Left lobe of liver (tissue), 2 donors: ENCODE data around the gene RGS4. TPM values are rescaled to one million over a fixed set of nuclear protein-coding genes. Genes with fewer than 3 reads are reported as not detected.
A peak's percentile ranks its signal among the peaks of the same experiment; 100 is the strongest.
"Not testable (repeated sequence)": the region's sequence is repeated elsewhere in the genome, so short reads cannot be mapped to it uniquely, and the experiment has no call there.

Experiments
- ATAC-seq: fragments of 200-7000 bp; cut with Tn5 transposase; one replicate; pipeline ENCODE4 v1.9.1; 2020; ENCODE audit warnings: mild to moderate bottlenecking, moderate library complexity
- DNase-seq: peaks from one replicate; pipeline ENCODE4 v3.0.0-alpha.2; 2020; ENCODE audit warnings: low spot score
- total RNA-seq: library from RNA; stranded (reverse); gene quantifications from one replicate; pipeline ENCODE4 v1.2.1, GENCODE V29; 2021
- donor health status: DM: no; HTN: no; CAD: no; lungs with moderate emphysema.
- donor health status: DM: no; HTN: yes; CAD: no.

Gene RGS4
- total RNA-seq, 1 donor from 2014 or later: 0.50 TPM

GRCh38 chr1:163066686-163067085 is 2.5 kb upstream of the RGS4 start:
- no peak for DNase-seq
- no peak for ATAC-seq

DNA sequence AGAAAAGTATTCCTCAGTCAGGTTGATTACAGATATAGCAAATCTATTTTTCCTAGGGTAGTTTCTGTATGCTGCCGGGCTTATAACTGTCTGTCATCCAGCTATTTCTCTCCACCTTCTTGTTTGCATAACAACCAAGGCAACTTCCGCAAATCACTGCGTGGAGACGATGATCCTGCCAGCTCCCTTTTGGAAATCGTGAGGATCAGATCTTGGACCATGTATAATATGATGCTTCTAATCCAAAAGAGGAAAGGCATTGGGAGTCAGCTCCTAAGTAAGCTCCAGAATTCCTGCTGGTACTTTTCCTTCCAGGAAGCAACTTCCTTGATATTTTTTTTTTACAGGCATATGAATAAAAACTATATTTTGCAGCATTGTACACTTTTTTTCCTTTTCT is 445 bp upstream of the RGS4 start:
- DNase-seq: no peak
- ATAC-seq: no peak

GRCh38 chr1:163069655-163070277 is 605 bp downstream of the RGS4 start:
- DNase-seq (no peak), ATAC-seq (no peak)

DNA sequence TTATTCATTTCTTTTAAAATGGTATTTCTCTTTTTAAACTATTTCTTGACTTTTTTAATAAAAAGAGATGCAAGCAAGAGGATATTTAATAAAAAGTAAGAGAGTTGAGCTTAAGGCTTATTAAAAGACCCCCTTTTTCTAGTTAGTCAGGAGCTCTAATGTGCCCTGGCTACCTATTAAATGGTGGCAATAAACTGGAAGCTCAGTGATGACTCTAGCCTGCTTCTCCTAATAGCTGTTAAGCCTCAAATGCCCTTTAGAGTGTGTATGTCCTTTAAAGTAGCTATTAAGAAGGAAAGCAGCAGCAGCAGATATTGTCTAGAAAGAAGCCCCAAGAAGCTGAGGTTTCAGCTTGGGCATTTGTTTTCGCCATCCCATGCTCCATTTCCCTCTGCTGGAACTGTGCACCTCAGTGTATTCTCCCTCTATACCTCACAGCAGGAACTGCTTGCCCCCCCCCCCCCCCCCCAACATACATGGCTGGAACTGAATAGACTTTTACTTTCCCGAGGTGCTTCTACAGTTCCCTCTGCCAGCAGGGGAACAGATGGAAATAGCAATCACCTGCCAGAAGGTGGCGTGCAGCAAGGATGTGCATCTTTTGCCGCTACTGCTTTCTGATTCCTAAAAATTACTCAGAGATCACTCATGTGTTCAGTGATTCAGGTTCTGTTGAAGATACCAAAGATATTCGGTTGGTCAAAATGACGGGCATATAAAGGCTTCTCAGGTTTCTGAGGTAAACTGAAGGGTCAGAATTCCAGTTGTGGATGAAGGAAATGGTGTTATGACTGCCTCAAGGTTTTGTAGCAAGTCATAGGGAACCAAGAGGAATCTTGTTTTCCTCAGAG is 2.5 kb downstream of the RGS4 start:
- DNase-seq (peak; percentile 55), ATAC-seq (peak; percentile 92)

DNA sequence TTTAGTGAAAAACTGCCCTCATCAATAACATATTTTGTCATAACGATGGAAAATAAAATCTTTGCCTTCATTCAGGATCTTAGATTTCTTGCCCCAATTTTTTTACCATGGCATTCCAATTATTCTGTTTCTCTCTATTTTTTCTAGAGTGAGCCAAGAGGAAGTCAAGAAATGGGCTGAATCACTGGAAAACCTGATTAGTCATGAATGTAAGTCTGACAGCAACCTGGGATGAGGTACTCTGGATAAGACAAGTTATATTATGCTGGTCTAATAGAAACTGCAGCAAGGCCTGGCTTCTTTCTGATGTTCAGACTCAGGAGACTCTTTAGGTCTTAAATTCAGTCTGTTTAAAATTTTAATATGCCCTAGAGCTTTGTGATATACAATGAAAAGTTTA is 3.5 kb downstream of the RGS4 start:
- DNase-seq (no peak), ATAC-seq (no peak)

DNA sequence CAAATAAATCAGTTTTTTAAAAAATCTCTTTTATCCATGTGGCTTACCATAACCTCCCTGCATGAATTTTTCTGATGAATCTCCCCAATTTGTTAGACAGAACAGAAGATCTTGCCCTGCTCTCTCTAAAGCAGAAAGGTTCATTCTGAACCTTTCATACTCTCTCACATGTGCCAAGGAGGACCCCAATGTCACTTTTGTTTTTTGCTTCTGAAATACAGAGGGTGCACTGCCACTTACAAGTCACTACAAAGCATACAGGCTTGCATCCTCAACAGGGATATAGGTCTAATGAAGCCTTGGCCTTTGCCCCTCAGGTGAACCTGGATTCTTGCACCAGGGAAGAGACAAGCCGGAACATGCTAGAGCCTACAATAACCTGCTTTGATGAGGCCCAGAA is 4.8 kb downstream of the RGS4 start:
- no peak for DNase-seq
- ATAC-seq: no peak

- DNase-seq: no peak
- no peak for ATAC-seq
These were observed 5.6 kb downstream of the RGS4 start for GRCh38 chr1:163074716-163075284.

DNA sequence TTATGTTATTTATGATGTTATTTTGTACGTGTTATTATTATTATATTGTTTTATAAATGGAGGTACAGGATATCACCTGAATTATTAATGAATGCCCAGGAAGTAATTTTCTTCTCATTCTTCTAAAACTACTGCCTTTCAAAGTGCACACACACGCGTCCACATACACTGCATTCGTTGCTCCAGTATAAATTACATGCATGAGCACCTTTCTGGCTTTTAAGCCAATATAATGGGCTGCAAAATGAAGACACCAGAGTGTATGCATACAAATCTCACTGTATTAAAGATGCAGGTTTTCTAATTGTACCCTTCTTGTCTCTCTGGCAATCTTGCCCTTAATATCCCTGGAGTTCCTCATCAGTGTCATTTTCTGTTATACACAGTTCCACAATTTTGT is 6.9 kb downstream of the RGS4 start:
- ATAC-seq (no peak), DNase-seq (no peak)

DNA sequence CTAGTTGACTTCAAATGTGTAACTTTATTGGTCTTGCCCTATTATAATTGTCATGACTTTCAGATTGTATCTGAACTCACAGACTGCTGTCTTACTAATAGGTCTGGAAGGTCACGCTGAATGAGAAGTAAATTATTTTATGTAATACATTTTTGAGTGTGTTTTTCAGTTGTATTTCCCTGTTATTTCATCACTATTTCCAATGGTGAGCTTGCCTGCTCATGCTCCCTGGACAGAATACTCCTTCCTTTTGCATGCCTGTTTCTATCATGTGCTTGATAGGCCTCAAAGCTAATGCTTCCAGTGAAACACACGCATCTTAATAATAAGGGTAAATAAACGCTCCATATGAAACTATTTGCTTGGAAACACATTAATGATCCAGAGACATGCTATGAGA is 7.3 kb downstream of the RGS4 start:
- ATAC-seq: no peak
- DNase-seq: no peak

- ATAC-seq (no peak), DNase-seq (no peak)
These were observed 8.0 kb downstream of the RGS4 start for GRCh38 chr1:163076981-163077761.

DNA sequence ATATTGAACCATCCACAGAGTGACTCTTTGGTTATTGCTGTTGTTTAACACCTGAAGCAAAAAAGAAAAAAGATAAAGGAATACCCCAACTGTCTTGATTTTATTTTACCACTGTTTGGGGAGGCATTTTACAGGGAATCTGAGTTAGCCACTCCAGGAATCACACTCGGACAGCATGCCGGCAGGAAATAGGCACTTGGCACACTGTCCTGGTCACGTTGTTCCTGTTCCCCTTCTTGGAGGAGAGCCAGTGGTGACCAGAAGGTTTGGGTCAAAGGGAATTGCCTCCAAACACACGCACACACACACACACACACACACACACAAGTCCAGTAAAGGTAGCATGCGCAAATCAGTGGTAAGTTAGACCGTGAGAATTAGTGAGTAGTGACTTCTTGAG is 13.8 kb downstream of the RGS4 start:
- ATAC-seq: peak; percentile 19
- DNase-seq: no peak

DNA sequence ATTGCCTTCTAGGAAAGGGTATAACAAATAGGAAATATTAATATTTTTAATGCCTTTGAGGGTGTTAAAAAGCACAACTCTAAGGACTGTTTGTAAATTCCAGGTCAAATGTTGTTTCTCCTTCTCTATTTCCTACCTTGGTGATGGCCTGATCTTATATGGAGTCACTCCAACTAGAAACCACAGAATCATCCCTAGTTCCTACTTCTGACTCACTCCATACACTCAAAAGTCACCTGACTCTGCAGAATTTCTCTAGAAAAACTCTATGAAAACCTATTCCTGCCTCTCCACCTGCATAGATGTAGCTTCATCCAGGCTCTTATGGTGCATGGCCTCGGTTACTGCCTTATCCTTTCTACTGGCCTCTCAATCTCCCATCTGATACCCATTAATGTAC is 14.5 kb downstream of the RGS4 start:
- ATAC-seq: no peak
- DNase-seq: no peak

GRCh38 chr1:163084330-163084729 is 15.2 kb downstream of the RGS4 start:
- ATAC-seq (no peak), DNase-seq (no peak)

DNA sequence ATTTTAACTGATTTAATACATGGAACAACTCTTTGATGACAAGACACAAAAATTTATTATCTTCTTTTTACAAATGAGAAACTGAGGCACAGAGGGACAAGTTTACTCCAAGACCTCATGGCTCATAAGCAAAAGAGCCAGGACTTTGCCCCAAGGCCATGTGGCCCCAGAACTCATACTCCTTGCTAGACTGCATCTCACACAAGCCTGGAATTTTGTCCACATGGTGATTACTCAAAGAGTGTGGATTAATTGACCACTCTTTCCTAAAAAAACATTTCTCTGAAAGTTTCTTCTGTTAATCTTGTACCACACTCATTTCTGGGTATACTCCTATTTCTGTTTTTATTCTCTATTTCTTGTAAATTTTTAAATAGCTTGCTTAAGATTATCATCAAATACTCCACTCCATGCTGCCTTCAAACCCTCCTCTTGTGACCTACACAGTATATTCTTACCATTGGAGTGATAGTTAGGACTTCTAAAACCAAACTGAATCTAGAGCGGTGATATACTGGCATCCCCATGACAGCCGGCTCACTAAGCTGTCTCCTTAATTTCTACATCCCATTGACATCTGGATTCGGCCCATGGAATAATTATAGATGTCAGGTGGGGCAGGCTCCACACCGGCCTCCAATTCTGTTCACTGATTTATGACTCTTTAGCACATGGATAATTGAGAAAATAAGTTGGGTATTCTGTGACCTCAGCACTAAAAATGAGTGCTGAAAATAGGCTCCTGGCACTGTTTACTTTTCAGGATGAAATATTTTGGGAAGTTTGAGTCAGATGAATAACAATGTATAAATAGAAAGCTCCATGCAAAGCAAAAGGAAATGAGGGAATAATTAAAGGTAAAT is 16.1 kb downstream of the RGS4 start:
- DNase-seq: no peak
- ATAC-seq: no peak

DNA sequence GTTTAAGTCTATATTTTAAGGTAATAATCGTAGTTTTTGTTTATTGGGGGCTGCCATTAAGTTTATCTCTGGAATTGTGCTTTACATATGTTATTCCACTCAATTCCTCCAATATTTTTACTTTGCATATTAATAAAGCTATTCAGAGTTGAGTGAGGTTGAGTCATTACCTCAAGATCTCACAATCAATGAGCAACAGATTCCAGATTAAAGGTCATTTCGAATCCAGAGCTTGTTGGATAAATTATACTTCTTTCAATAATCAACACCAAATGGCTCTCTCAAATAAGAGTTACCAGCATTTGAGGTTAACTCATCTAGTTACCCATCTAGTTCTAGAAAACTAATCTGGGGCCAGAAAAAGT is 16.7 kb downstream of the RGS4 start:
- no peak for ATAC-seq
- DNase-seq: no peak

- not testable (repeated sequence) for ATAC-seq, DNase-seq
These were observed 20.0 kb downstream of the RGS4 start for GRCh38 chr1:163089117-163089516.

GRCh38 chr1:163090321-163090945 is 21.3 kb downstream of the RGS4 start:
- no peak for ATAC-seq
- no peak for DNase-seq

DNA sequence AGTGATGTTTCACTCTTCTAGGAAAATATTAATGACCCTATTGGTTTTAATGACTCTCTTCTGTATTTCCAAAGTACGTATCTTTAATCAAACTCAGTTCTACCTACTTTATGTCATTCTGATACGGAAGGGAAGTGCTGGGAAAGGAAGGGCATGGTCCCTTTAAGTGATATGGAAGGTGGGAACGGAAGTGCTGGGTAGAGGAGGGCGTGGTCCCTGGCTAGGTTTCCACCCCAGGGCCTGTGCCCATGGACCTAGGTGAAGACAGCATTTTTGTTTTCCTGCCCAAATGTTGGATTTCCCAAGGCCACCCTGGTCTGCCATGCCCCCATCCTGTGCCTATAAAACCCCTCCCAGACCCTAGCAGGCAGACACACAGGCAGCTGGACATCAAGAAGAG is 24.0 kb downstream of the RGS4 start:
- ATAC-seq (no peak), DNase-seq (no peak)

DNA sequence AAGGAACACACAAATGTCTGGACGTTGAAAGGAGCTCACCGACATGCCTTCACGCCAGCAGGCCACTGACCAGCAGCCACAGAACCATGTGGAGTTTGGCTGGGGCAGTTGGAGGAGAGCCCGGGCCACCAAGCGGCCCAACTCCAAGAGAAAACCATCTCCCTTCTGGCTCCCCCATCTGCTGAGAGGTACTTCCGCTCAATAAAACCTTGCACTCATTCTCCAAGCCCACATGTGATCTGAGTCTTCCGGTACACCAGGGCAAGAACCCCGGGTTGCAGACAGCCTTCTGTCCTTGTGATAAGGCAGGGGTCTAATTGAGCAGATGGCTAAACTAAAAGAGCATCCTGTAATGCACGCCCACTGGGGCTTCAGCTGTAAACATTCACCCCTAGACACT is 24.4 kb downstream of the RGS4 start:
- DNase-seq (no peak), ATAC-seq (no peak)

- ATAC-seq (no peak), DNase-seq (no peak)
These were observed 25.0 kb downstream of the RGS4 start for GRCh38 chr1:163094182-163094581.
